Left ventricle myocardium inferior (tissue), 1 donor: ENCODE measurements around the gene PTGDR2. TPM values are rescaled to one million over a fixed set of nuclear protein-coding genes. Genes with fewer than 3 reads are reported as not detected.

Experiments used
- DNase-seq: peaks from one replicate; pipeline ENCODE4 v3.0.0-alpha.2; 2020
- H3K27ac ChIP-seq: fragments of 200-600 bp; replicated peaks from 2 replicates; pipeline ENCODE4 v1.8.0; 2021
- H3K27me3 ChIP-seq: fragments of 200-600 bp; 2 replicates; pipeline ENCODE4 v1.8.0; 2021; ENCODE audit warnings: low read depth
- H3K36me3 ChIP-seq: fragments of 200-600 bp; 2 replicates; pipeline ENCODE4 v1.8.0; 2021
- H3K4me1 ChIP-seq: fragments of 200-600 bp; 2 replicates; pipeline ENCODE4 v1.8.0; 2021
- H3K4me3 ChIP-seq: fragments of 200-600 bp; 2 replicates; pipeline ENCODE4 v1.8.0; 2021; ENCODE audit warnings: mild to moderate bottlenecking, moderate library complexity
- H3K9me3 ChIP-seq: fragments of 200-600 bp; replicated peaks from 2 replicates; pipeline ENCODE4 v1.8.0; 2021
- intact Hi-C: fragments of 100-400 bp; cut with micrococcal nuclease; formaldehyde crosslinking; loops from one replicate; pipeline ENCODE4 v1.11.0; 2022
- total RNA-seq: library from RNA; stranded (reverse); fragmentation: NEBNext Ultra II Directional; extraction: Animal tissue kit (Norgen Biotek cat#: 25700); gene quantifications from one replicate; pipeline ENCODE4 v1.2.1, GENCODE V29; 2021
- TF ChIP-seq, protein P1 (sequence below): fragments of 200-600 bp; IDR thresholded peaks from 2 replicates; pipeline ENCODE4 v1.8.0; 2021; ENCODE audit warnings: antibody characterized with exemption, mild to moderate bottlenecking, borderline replicate concordance
- donor health status: DM: no; HTN: yes; CAD: no; lungs with severe emphysema.

The PTGDR2 gene
- total RNA-seq, 1 donor from 2014 or later, result 2.3 TPM

GRCh38 chr11:60899046-60899936 is 43.5 kb upstream of the PTGDR2 start:
- TF ChIP-seq, protein P1, sequence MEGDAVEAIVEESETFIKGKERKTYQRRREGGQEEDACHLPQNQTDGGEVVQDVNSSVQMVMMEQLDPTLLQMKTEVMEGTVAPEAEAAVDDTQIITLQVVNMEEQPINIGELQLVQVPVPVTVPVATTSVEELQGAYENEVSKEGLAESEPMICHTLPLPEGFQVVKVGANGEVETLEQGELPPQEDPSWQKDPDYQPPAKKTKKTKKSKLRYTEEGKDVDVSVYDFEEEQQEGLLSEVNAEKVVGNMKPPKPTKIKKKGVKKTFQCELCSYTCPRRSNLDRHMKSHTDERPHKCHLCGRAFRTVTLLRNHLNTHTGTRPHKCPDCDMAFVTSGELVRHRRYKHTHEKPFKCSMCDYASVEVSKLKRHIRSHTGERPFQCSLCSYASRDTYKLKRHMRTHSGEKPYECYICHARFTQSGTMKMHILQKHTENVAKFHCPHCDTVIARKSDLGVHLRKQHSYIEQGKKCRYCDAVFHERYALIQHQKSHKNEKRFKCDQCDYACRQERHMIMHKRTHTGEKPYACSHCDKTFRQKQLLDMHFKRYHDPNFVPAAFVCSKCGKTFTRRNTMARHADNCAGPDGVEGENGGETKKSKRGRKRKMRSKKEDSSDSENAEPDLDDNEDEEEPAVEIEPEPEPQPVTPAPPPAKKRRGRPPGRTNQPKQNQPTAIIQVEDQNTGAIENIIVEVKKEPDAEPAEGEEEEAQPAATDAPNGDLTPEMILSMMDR, result peak; percentile 98
- DNase-seq, result no peak
- H3K4me1 ChIP-seq, result peaks cover 26% of the 10 kb centered on the region
- H3K27me3 ChIP-seq, result no peaks in the 10 kb centered on the region
- peaks cover 92% of the 10 kb centered on the region for H3K36me3 ChIP-seq
- H3K27ac ChIP-seq, result no peak overlapping the region
- no peaks in the 10 kb centered on the region for H3K9me3 ChIP-seq
- intact Hi-C loops, result loop anchor here (5.0 kb wide), 1 partner anchor 67 kb away; no protein-coding TSS in a partner anchor
- H3K4me3 ChIP-seq, result no peak overlapping the region

DNA sequence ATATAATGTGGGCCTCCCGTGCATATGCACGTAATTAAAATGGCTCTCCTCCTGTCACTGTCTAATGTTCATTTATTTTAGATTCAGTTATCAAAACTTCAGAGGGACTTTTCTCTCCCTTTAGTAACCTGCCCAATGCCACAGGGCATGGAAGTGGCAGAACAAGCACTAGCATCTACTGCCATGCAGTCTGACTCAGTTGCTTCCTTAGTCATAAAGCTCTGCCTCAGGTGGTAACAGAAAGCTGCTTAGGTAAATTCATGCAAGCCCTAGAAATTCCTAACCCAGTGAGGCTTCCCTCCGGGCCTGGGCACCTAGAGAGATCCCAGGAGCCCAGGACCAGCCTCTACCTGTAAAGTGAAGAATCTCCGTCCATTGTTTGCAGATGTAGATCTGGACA is 41.7 kb upstream of the PTGDR2 start:
- intact Hi-C loops, result loop anchor here (5.0 kb wide), 1 partner anchor 65 kb away; no protein-coding TSS in a partner anchor
- Histone ChIP-seq H3K27me3 (no peaks in the 10 kb centered on the region), H3K4me3 (no peak overlapping the region), H3K4me1 (peaks cover 18% of the 10 kb centered on the region), H3K9me3 (no peaks in the 10 kb centered on the region), H3K36me3 (peaks cover 96% of the 10 kb centered on the region), H3K27ac (no peak overlapping the region)
- TF ChIP-seq, protein P1, result no peak
- no peak for DNase-seq

GRCh38 chr11:60895687-60896086 is 39.9 kb upstream of the PTGDR2 start:
- DNase-seq, result no peak
- H3K4me3 ChIP-seq, result no peak overlapping the region
- peaks cover 79% of the 10 kb centered on the region for H3K36me3 ChIP-seq
- TF ChIP-seq, protein P1, result no peak
- peaks cover 14% of the 10 kb centered on the region for H3K4me1 ChIP-seq
- intact Hi-C loops, result loop anchor here (5.0 kb wide), 1 partner anchor 63 kb away; no protein-coding TSS in a partner anchor
- H3K27ac ChIP-seq, result no peak overlapping the region
- H3K27me3 ChIP-seq, result no peaks in the 10 kb centered on the region
- H3K9me3 ChIP-seq, result no peaks in the 10 kb centered on the region

GRCh38 chr11:60891103-60891741 is 35.5 kb upstream of the PTGDR2 start:
- intact Hi-C loops, result no loop called here
- no peak for DNase-seq
- H3K4me1 ChIP-seq, result peaks cover 22% of the 10 kb centered on the region
- H3K9me3 ChIP-seq, result no peaks in the 10 kb centered on the region
- H3K4me3 ChIP-seq, result no peak overlapping the region
- TF ChIP-seq, protein P1, result no peak
- H3K27ac ChIP-seq, result peak overlapping the region; percentile 72
- H3K27me3 ChIP-seq, result no peaks in the 10 kb centered on the region
- peaks cover 38% of the 10 kb centered on the region for H3K36me3 ChIP-seq

DNA sequence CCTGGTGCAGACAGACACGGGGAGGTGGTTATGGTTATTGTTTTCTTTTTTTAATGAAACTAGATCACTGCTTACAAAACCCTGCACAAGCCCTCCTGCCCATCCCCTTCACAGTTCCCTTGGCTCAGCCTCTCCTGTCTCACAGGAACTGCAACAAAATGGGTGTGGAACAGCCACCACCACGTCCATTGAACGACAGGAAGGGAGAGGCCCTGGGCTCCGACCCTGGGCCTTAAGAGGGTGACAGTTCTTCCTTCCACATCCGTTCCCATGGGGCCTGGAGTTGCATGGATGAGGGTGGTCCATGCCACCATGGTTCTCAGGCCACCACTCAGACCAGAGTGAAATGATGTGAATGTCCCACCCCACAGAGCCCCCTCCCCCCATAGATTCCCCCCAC is 34.9 kb upstream of the PTGDR2 start:
- no peak for DNase-seq
- Histone ChIP-seq H3K4me3 (no peak overlapping the region), H3K36me3 (peaks cover 33% of the 10 kb centered on the region)

More for the DNA sequence above, 34.9 kb upstream of the PTGDR2 start:
- Histone ChIP-seq H3K27ac (peak overlapping the region; percentile 72), H3K27me3 (no peaks in the 10 kb centered on the region), H3K4me1 (peaks cover 22% of the 10 kb centered on the region), H3K9me3 (no peaks in the 10 kb centered on the region)
- TF ChIP-seq, protein P1, result no peak
- intact Hi-C loops, result no loop called here
